Gastrocnemius medialis (tissue), 4 donors: ENCODE measurements around the gene ZBTB20. TPM values are rescaled to one million over a fixed set of nuclear protein-coding genes. Genes with fewer than 3 reads are reported as not detected.

Source experiments
- ATAC-seq, 2 donors: fragments of 150-250 bp; one replicate each; pipeline ENCODE4 v1.9.1; 2016
- DNase-seq, 2 donors: peaks; one replicate each; pipeline ENCODE4 v3.0.0-alpha.2; 2019
- H3K27ac ChIP-seq, 4 donors: fragments of 200-600 bp; sonication (generic); 1 replicate in 1 of 4; 2 replicates in 3 of 4; pipeline ENCODE4 v1.5.1; 2016 to 2018; ENCODE audit warnings: mild to moderate bottlenecking in 2 of 4, moderate library complexity in 1 of 4
- H3K27me3 ChIP-seq, 3 donors: fragments of 200-600 bp; sonication (generic) in 2 of 3; 1 replicate in 1 of 3; 2 replicates in 2 of 3; pipeline versions ENCODE4 v1.5.1 to v1.6.0; 2016 to 2019; ENCODE audit warnings: mild to moderate bottlenecking in 1 of 3, moderate library complexity in 1 of 3
- H3K36me3 ChIP-seq, 2 donors: fragments of 200-600 bp; sonication (generic) in 1 of 2; one replicate each; pipeline ENCODE4 v1.5.1; 2017 to 2018
- H3K4me1 ChIP-seq, 2 donors: fragments of 200-600 bp; sonication (generic) in 1 of 2; one replicate each; pipeline ENCODE4 v1.5.1; 2016 to 2017; ENCODE audit warnings: mild to moderate bottlenecking in 2 of 2
- H3K4me3 ChIP-seq, 4 donors: fragments of 200-600 bp; sonication (generic) in 3 of 4; 1 replicate in 1 of 4; 2 replicates in 3 of 4; pipeline ENCODE4 v1.5.1; 2016 to 2019; ENCODE audit warnings: mild to moderate bottlenecking in 2 of 4
- H3K9me3 ChIP-seq, 3 donors: fragments of 200-600 bp; sonication (generic) in 2 of 3; 1 replicate in 1 of 3; 2 replicates in 2 of 3; pipeline ENCODE4 v1.5.1; 2016 to 2019
- CTCF ChIP-seq, 5 experiments: fragments of 450-650 bp in 3 of 5; fragments of 200-600 bp in 2 of 5; sonication (generic) in 2 of 5; IDR thresholded peaks in 4 of 5; conservative IDR thresholded peaks in 1 of 5; 1 replicate in 4 of 5; 2 replicates in 1 of 5; pipeline ENCODE4 v1.5.1; 2016 to 2019; ENCODE audit warnings: antibody characterized with exemption in 5 of 5, mild to moderate bottlenecking in 3 of 5, moderate library complexity in 3 of 5
- POLR2A ChIP-seq, 2 donors: fragments of 450-650 bp; IDR thresholded peaks; one replicate each; pipeline ENCODE4 v1.6.1; 2017; ENCODE audit warnings: antibody characterized with exemption in 2 of 2, mild to moderate bottlenecking in 2 of 2, moderate library complexity in 2 of 2
- in situ Hi-C, 4 donors: fragments of 200-750 bp; cut with MboI; loops; one replicate each; pipeline versions ENCODE4 v1.15.0 to v1.8.0; 2017; ENCODE audit warnings: low sequenced_read_pairs in 4 of 4
- intact Hi-C: fragments of 100-400 bp; cut with DNase I; formaldehyde crosslinking; loops from one replicate; pipeline ENCODE4 v1.15.1; 2023; ENCODE audit warnings: low total_unique reads
- total RNA-seq, 4 donors: library from RNA; depleted of rRNA; stranded (reverse); fragments of >200 nt; gene quantifications; one replicate each; pipeline versions ENCODE4 v1.1.0 to v1.2.3, GENCODE V29; 2016

Gene ZBTB20
- total RNA-seq, 4 donors from 2014 or later: 47.6 to 86.5 (median 69.0) TPM

DNA sequence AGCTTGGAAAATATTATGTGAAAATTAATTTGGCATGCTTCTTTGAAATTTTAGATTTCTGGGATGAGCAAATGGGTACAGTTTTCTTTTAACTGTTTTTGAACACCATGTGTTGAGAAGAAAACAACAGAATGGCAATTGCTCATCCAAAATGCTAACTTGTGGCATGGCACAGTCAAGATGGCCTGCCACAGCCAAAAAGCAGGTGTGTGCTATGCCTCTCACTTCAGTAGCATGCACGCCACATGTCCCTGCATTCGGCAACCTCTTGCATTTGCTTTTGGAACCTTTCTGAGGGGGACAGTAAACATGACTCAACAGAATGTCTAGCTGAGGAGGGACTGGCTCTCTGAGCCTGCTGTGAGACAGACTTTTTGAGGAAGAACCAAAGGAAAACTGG lies 714.8 kb downstream of the ZBTB20 start:
- in situ Hi-C loops: no loop called here
- intact Hi-C loops: no loop called here
- H3K9me3 ChIP-seq: no peaks in the 10 kb centered on the region

GRCh38 chr3:114428044-114428595 lies 719.0 kb downstream of the ZBTB20 start:
- H3K36me3 ChIP-seq: no peaks in the 10 kb centered on the region
- DNase-seq (no peak), ATAC-seq (no peak)
- TF ChIP-seq POLR2A (IDR thresholded peaks at IDR 0.05) (no peak), CTCF (IDR thresholded peaks at IDR 0.05 in 4 of 5, conservative IDR thresholded peaks at IDR 0.05 in 1 of 5) (no peak)
- no peaks in the 10 kb centered on the region for H3K9me3 ChIP-seq
- no peaks in the 10 kb centered on the region for H3K27me3 ChIP-seq
- H3K27ac ChIP-seq: no peak overlapping the region
- H3K4me1 ChIP-seq: peaks cover 34 to 42% of the 10 kb centered on the region in 2 donors
- intact Hi-C loops (no loop called here), in situ Hi-C loops (no loop called here)
- no peak overlapping the region for H3K4me3 ChIP-seq

More for the DNA sequence above, 714.8 kb downstream of the ZBTB20 start:
- H3K4me3 ChIP-seq: no peak overlapping the region
- H3K36me3 ChIP-seq: no peaks in the 10 kb centered on the region
- H3K4me1 ChIP-seq: peaks cover 43 to 56% of the 10 kb centered on the region in 2 donors
- TF ChIP-seq POLR2A (IDR thresholded peaks at IDR 0.05) (no peak), CTCF (IDR thresholded peaks at IDR 0.05 in 4 of 5, conservative IDR thresholded peaks at IDR 0.05 in 1 of 5) (no peak)
- ATAC-seq (peak in 1 of 2 donors; percentile 46), DNase-seq (no peak)
- H3K27me3 ChIP-seq: no peaks in the 10 kb centered on the region
- peak overlapping the region in 1 of 4 donors; percentile 1 for H3K27ac ChIP-seq

DNA sequence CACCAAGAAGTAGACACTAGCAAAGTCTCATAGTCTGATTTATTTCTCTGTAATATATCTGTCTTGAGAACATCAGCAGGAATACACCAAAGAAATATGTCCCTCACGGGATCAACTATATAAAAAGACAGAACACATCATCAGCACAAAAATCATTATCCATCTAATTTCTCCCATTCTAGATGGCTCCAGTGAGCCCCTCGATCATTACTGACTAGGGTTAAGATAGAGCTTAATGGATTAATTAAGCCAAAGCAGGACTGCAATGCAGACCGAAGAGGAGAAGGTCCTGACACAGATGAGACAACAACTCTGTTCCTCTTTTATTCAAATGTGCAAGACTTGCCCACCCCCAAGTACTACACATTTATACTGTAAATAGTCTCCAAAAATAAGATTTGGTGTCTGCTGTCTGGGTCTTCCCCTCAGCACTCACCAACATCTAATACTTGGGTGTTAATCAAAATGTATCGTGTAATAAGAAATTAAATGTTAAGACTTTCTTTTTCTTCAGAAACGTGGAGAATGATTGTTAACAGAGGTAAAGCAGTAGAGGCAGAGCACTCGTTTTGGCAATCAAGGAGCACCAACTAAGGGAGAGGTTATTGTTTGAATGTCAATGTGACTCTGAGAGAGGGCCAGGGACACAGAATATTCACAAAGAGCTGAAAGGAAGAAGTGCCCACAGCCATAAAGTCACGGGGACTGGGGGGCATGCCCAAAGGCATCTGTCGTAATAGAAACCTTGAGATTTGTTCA lies 719.6 kb downstream of the ZBTB20 start:
- Histone ChIP-seq H3K27me3 (no peaks in the 10 kb centered on the region), H3K9me3 (no peaks in the 10 kb centered on the region), H3K27ac (no peak overlapping the region), H3K4me3 (no peak overlapping the region), H3K36me3 (no peaks in the 10 kb centered on the region), H3K4me1 (peaks cover 34 to 41% of the 10 kb centered on the region in 2 donors)
- TF ChIP-seq CTCF (IDR thresholded peaks at IDR 0.05 in 4 of 5, conservative IDR thresholded peaks at IDR 0.05 in 1 of 5) (no peak), POLR2A (IDR thresholded peaks at IDR 0.05) (no peak)
- DNase-seq (no peak), ATAC-seq (no peak)
- in situ Hi-C loops: no loop called here
- intact Hi-C loops: no loop called here

GRCh38 chr3:114424337-114424736 lies 722.8 kb downstream of the ZBTB20 start:
- no peaks in the 10 kb centered on the region for H3K9me3 ChIP-seq
- no peak overlapping the region for H3K27ac ChIP-seq
- H3K4me1 ChIP-seq: peaks cover 51 to 65% of the 10 kb centered on the region in 2 donors
- H3K4me3 ChIP-seq: no peak overlapping the region
- DNase-seq (no peak), ATAC-seq (no peak)
- no peaks in the 10 kb centered on the region for H3K36me3 ChIP-seq
- in situ Hi-C loops (loop anchor here in 1 of 4 donors (25.0 kb wide), 1 partner anchor 188 kb away; no protein-coding TSS in a partner anchor), intact Hi-C loops (no loop called here)
- no peaks in the 10 kb centered on the region for H3K27me3 ChIP-seq
- no peak for TF ChIP-seq CTCF (IDR thresholded peaks at IDR 0.05 in 4 of 5, conservative IDR thresholded peaks at IDR 0.05 in 1 of 5)
- no peak for TF ChIP-seq POLR2A (IDR thresholded peaks at IDR 0.05)
